Activated naive CD8-positive, alpha-beta T cell treated with anti-CD3 and anti-CD28 coated beads, Interleukin-2, amount 10 ng/mL, durations not matched to agents 7 days and 5 days (primary cell): Measurements from ENCODE around the gene CNTN4. TPM values are rescaled to one million over a fixed set of nuclear protein-coding genes. Genes with fewer than 3 reads are reported as not detected.
"Not testable (repeated sequence)": the region's sequence is repeated elsewhere in the genome, so short reads cannot be mapped to it uniquely, and the experiment has no call there.

ENCODE experiments used
- ATAC-seq: fragments of 150-1000 bp; cut with Tn5 transposase; one replicate; pipeline ENCODE4 v1.10.0; 2021; ENCODE audit warnings: low read depth, moderate library complexity
- POLR2A ChIA-PET: fragments of 350-600 bp; sonication (Branson Sonifier 250); formaldehyde crosslinking; loops from one replicate; lab custom pipeline; 2021; ENCODE audit warnings: antibody characterized with exemption; lab: Charles Lee
- DNase-seq: peaks from one replicate; pipeline ENCODE4 v3.0.0; 2021
- H3K27ac Mint-ChIP-seq: one replicate; pipeline ENCODE4 v1.8.0; 2022; ENCODE audit warnings: mild to moderate bottlenecking, mixed read lengths
- H3K27me3 Mint-ChIP-seq: one replicate; pipeline ENCODE4 v1.8.0; 2022; ENCODE audit warnings: mild to moderate bottlenecking, moderate library complexity, mixed read lengths
- H3K36me3 Mint-ChIP-seq: one replicate; pipeline ENCODE4 v1.8.0; 2021; ENCODE audit warnings: mild to moderate bottlenecking, mixed read lengths
- H3K4me1 Mint-ChIP-seq: one replicate; pipeline ENCODE4 v1.8.0; 2021; ENCODE audit warnings: mixed read lengths
- H3K4me3 Mint-ChIP-seq: one replicate; pipeline ENCODE4 v1.8.0; 2022; ENCODE audit warnings: mild to moderate bottlenecking, moderate library complexity, mixed read lengths
- H3K9me3 Mint-ChIP-seq: one replicate; pipeline ENCODE4 v1.8.0; 2021; ENCODE audit warnings: mixed read lengths
- total RNA-seq, 2 experiments: library from RNA; stranded (reverse); gene quantifications; one replicate each; pipeline ENCODE4 v1.2.3, GENCODE V29; 2021

CNTN4 gene
- total RNA-seq, result not detected

GRCh38 chr3:2098398-2099027 is at the start of gene CNTN4:
Gene CNTN4, plus strand, starts transcription at chr3:2098866.
- Mint-ChIP-seq H3K27ac (no peak within 1 kb of the TSS), H3K36me3 (no peaks in the 10 kb centered on the region), H3K4me3 (peak within 1 kb of the TSS; percentile 48), H3K9me3 (no peaks in the 10 kb centered on the region), H3K4me1 (no peaks in the 10 kb centered on the region), H3K27me3 (peaks cover 46% of the 10 kb centered on the region)
- peak; percentile 25 for DNase-seq
- peak; percentile 47 for ATAC-seq
- POLR2A ChIA-PET, result no interaction called here

GRCh38 chr3:2061360-2061759 is 37.3 kb upstream of the CNTN4 start:
- H3K4me3 Mint-ChIP-seq, result no peak overlapping the region
- H3K27ac Mint-ChIP-seq, result no peak overlapping the region
- DNase-seq (no peak), ATAC-seq (no peak)
- H3K9me3 Mint-ChIP-seq, result no peaks in the 10 kb centered on the region
- H3K4me1 Mint-ChIP-seq, result no peaks in the 10 kb centered on the region
- H3K36me3 Mint-ChIP-seq, result no peaks in the 10 kb centered on the region
- POLR2A ChIA-PET, result no interaction called here
- no peaks in the 10 kb centered on the region for H3K27me3 Mint-ChIP-seq

- H3K4me1 Mint-ChIP-seq, result no peaks in the 10 kb centered on the region
- no peak overlapping the region for H3K27ac Mint-ChIP-seq
- no peak overlapping the region for H3K4me3 Mint-ChIP-seq
Measured at GRCh38 chr3:2071531-2071930, 27.1 kb upstream of the CNTN4 start.

GRCh38 chr3:2078821-2079220 is 19.8 kb upstream of the CNTN4 start:
- Mint-ChIP-seq H3K9me3 (peaks cover 2% of the 10 kb centered on the region), H3K27ac (no peak overlapping the region), H3K36me3 (no peaks in the 10 kb centered on the region), H3K4me1 (no peaks in the 10 kb centered on the region), H3K4me3 (no peak overlapping the region), H3K27me3 (no peaks in the 10 kb centered on the region)
- POLR2A ChIA-PET, result no interaction called here
- ATAC-seq, result no peak
- no peak for DNase-seq

More at GRCh38 chr3:2071531-2071930, 27.1 kb upstream of the CNTN4 start:
- no peaks in the 10 kb centered on the region for H3K36me3 Mint-ChIP-seq
- ATAC-seq (no peak), DNase-seq (no peak)
- H3K27me3 Mint-ChIP-seq, result no peaks in the 10 kb centered on the region
- POLR2A ChIA-PET, result no interaction called here
- H3K9me3 Mint-ChIP-seq, result no peaks in the 10 kb centered on the region

GRCh38 chr3:2082871-2083480 is 15.7 kb upstream of the CNTN4 start:
- Mint-ChIP-seq H3K4me1 (no peaks in the 10 kb centered on the region), H3K4me3 (no peak overlapping the region), H3K27ac (no peak overlapping the region), H3K36me3 (no peaks in the 10 kb centered on the region), H3K27me3 (no peaks in the 10 kb centered on the region), H3K9me3 (peaks cover 6% of the 10 kb centered on the region)
- no peak for ATAC-seq
- POLR2A ChIA-PET, result no interaction called here
- no peak for DNase-seq

GRCh38 chr3:2083558-2083957 is 15.1 kb upstream of the CNTN4 start:
- H3K27ac Mint-ChIP-seq, H3K27me3 Mint-ChIP-seq, H3K9me3 Mint-ChIP-seq, POLR2A ChIA-PET, H3K4me3 Mint-ChIP-seq, ATAC-seq, H3K36me3 Mint-ChIP-seq, DNase-seq, H3K4me1 Mint-ChIP-seq: not testable (repeated sequence)

GRCh38 chr3:2090095-2090911 is 8.4 kb upstream of the CNTN4 start:
- Mint-ChIP-seq H3K4me1 (no peaks in the 10 kb centered on the region), H3K9me3 (no peaks in the 10 kb centered on the region)

GRCh38 chr3:2092758-2093157 is 5.9 kb upstream of the CNTN4 start:
- no peak for ATAC-seq

More at GRCh38 chr3:2090095-2090911, 8.4 kb upstream of the CNTN4 start:
- Mint-ChIP-seq H3K4me3 (no peak overlapping the region), H3K27me3 (peaks cover 2% of the 10 kb centered on the region), H3K36me3 (no peaks in the 10 kb centered on the region), H3K27ac (no peak overlapping the region)
- no peak for DNase-seq
- POLR2A ChIA-PET, result no interaction called here
- ATAC-seq, result no peak

GRCh38 chr3:2094941-2095340 is 3.7 kb upstream of the CNTN4 start:
- Mint-ChIP-seq H3K4me1 (no peaks in the 10 kb centered on the region), H3K36me3 (no peaks in the 10 kb centered on the region), H3K27ac (no peak overlapping the region), H3K27me3 (peaks cover 29% of the 10 kb centered on the region), H3K9me3 (no peaks in the 10 kb centered on the region), H3K4me3 (no peak overlapping the region)
- no peak for DNase-seq
- no peak for ATAC-seq
- POLR2A ChIA-PET, result no interaction called here

More at GRCh38 chr3:2092758-2093157, 5.9 kb upstream of the CNTN4 start:
- Mint-ChIP-seq H3K27ac (no peak overlapping the region), H3K9me3 (no peaks in the 10 kb centered on the region), H3K36me3 (no peaks in the 10 kb centered on the region), H3K27me3 (peaks cover 14% of the 10 kb centered on the region), H3K4me1 (no peaks in the 10 kb centered on the region), H3K4me3 (no peak overlapping the region)
- DNase-seq, result no peak
- POLR2A ChIA-PET, result no interaction called here

- DNase-seq (no peak), ATAC-seq (no peak)
- H3K36me3 Mint-ChIP-seq, result no peaks in the 10 kb centered on the region
- no peak overlapping the region for H3K4me3 Mint-ChIP-seq
- POLR2A ChIA-PET, result no interaction called here
- no peak overlapping the region for H3K27ac Mint-ChIP-seq
- no peaks in the 10 kb centered on the region for H3K9me3 Mint-ChIP-seq
- H3K4me1 Mint-ChIP-seq, result no peaks in the 10 kb centered on the region
- peaks cover 41% of the 10 kb centered on the region for H3K27me3 Mint-ChIP-seq
Measured at GRCh38 chr3:2096216-2096615, 2.5 kb upstream of the CNTN4 start.

GRCh38 chr3:2097641-2098191 is 950 bp upstream of the CNTN4 start:
- H3K27me3 Mint-ChIP-seq, result peaks cover 46% of the 10 kb centered on the region
- H3K36me3 Mint-ChIP-seq, result no peaks in the 10 kb centered on the region
- H3K9me3 Mint-ChIP-seq, result no peaks in the 10 kb centered on the region
- POLR2A ChIA-PET, result no interaction called here
- no peak overlapping the region for H3K27ac Mint-ChIP-seq
- peak overlapping the region; percentile 48 for H3K4me3 Mint-ChIP-seq
- ATAC-seq (no peak), DNase-seq (no peak)
- H3K4me1 Mint-ChIP-seq, result no peaks in the 10 kb centered on the region

GRCh38 chr3:2099028-2099671 is 484 bp downstream of the CNTN4 start:
- Mint-ChIP-seq H3K36me3 (no peaks in the 10 kb centered on the region), H3K4me3 (no peak overlapping the region), H3K27me3 (peaks cover 46% of the 10 kb centered on the region), H3K27ac (no peak overlapping the region), H3K9me3 (no peaks in the 10 kb centered on the region), H3K4me1 (no peaks in the 10 kb centered on the region)
- ATAC-seq (no peak), DNase-seq (peak; percentile 25)
- POLR2A ChIA-PET, result no interaction called here

GRCh38 chr3:2099779-2100191 is 1.1 kb downstream of the CNTN4 start:
- Mint-ChIP-seq H3K4me1 (no peaks in the 10 kb centered on the region), H3K27ac (peak overlapping the region; percentile 9), H3K4me3 (no peak overlapping the region), H3K27me3 (peaks cover 44% of the 10 kb centered on the region), H3K9me3 (no peaks in the 10 kb centered on the region), H3K36me3 (no peaks in the 10 kb centered on the region)
- ATAC-seq (no peak), DNase-seq (no peak)
- POLR2A ChIA-PET, result no interaction called here
